ENCODE results near the gene MCF2L.

- TF ChIP-seq, protein P1, sequence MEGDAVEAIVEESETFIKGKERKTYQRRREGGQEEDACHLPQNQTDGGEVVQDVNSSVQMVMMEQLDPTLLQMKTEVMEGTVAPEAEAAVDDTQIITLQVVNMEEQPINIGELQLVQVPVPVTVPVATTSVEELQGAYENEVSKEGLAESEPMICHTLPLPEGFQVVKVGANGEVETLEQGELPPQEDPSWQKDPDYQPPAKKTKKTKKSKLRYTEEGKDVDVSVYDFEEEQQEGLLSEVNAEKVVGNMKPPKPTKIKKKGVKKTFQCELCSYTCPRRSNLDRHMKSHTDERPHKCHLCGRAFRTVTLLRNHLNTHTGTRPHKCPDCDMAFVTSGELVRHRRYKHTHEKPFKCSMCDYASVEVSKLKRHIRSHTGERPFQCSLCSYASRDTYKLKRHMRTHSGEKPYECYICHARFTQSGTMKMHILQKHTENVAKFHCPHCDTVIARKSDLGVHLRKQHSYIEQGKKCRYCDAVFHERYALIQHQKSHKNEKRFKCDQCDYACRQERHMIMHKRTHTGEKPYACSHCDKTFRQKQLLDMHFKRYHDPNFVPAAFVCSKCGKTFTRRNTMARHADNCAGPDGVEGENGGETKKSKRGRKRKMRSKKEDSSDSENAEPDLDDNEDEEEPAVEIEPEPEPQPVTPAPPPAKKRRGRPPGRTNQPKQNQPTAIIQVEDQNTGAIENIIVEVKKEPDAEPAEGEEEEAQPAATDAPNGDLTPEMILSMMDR (IDR thresholded peaks at IDR 0.05; ENCODE audit: low read depth, low read length), result no peak
- TF ChIP-seq EZH2phosphoT487 (IDR thresholded peaks at IDR 0.05; ENCODE audit: low read depth), result no peak
These were observed 11.4 kb downstream of the MCF2L start for GRCh38 chr13:112980434-112980833.

Measured in OCI-LY3 (cell line).